ENCODE data around the gene NLGN3. TPM values are rescaled to one million over a fixed set of nuclear protein-coding genes. Genes with fewer than 3 reads are reported as not detected.
"Not testable (repeated sequence)": the region's sequence is repeated elsewhere in the genome, so short reads cannot be mapped to it uniquely, and the experiment has no call there.

NLGN3 gene
- total RNA-seq, 1 donor from 2014 or later = 2.3 TPM

- intact Hi-C loops (cut with micrococcal nuclease) = no loop called here
Observed at GRCh38 chrX:71167031-71167781, 22.6 kb downstream of the NLGN3 start.

GRCh38 chrX:71168134-71168533 is 23.5 kb downstream of the NLGN3 start:
- intact Hi-C loops (cut with micrococcal nuclease) = no loop called here

- intact Hi-C loops (cut with micrococcal nuclease) = no loop called here
Observed at GRCh38 chrX:71169586-71169985, 24.9 kb downstream of the NLGN3 start.

- intact Hi-C loops (cut with micrococcal nuclease) = no loop called here
Observed at GRCh38 chrX:71170660-71171059, 26.0 kb downstream of the NLGN3 start.

GRCh38 chrX:71171110-71171801 is 26.6 kb downstream of the NLGN3 start:
- intact Hi-C loops (cut with micrococcal nuclease) = no loop called here

DNA sequence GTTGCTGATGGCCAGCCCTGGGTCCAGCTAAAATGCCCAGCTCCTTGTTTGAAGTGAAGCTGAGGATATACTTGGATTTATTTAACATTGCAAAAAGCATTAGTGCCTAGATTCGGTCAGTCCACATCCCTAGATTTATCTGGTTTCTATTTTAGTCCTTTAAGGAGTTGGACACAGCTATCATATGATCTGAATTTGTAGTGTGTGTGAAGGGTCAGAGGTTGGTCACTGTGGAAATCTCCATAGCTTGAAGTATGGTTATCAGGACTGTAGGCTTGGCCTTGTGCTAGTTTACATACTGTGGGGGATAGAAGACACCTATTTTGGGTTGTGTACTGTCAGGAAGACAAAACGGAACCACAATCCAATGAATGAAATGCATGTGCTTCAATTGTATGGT is 28.8 kb downstream of the NLGN3 start:
- intact Hi-C loops (cut with micrococcal nuclease) = no loop called here

GRCh38 chrX:71174795-71175194 is 30.2 kb downstream of the NLGN3 start:
- intact Hi-C loops (cut with micrococcal nuclease) = loop anchor here (5.0 kb wide), 1 partner anchor 177 kb away; no protein-coding TSS in a partner anchor

- intact Hi-C loops (cut with micrococcal nuclease) = loop anchor here (5.0 kb wide), 1 partner anchor 178 kb away; no protein-coding TSS in a partner anchor
Observed at GRCh38 chrX:71175531-71175930, 30.9 kb downstream of the NLGN3 start.

GRCh38 chrX:71177327-71177726 is 32.7 kb downstream of the NLGN3 start:
- intact Hi-C loops (cut with micrococcal nuclease) = loop anchor here (5.0 kb wide), 1 partner anchor 180 kb away; no protein-coding TSS in a partner anchor

- intact Hi-C loops (cut with micrococcal nuclease) = loop anchor here (1.0 to 5.0 kb wide), 5 partner anchors 50 to 410 kb away; no protein-coding TSS in a partner anchor
Observed at GRCh38 chrX:71178908-71179307, 34.3 kb downstream of the NLGN3 start.

GRCh38 chrX:71180579-71181265 is 36.1 kb downstream of the NLGN3 start:
- intact Hi-C loops (cut with micrococcal nuclease) = not testable (repeated sequence)

DNA sequence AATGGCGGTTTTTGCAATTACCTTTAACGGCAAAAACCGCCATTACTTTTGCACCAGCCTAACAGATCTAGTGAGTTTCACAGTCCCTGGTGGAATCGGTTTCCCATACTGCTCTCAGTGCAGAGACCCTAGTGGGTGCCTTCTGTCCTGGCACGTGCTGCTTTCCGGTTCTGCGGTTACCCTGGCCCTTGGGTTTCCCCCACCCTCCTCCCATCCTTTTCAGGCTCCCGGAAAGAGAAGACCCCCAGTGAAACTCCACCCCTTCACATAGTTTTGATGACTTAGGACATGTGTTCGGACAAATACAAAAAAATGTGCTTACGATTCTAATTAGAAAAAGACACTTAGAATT is 36.9 kb downstream of the NLGN3 start:
- intact Hi-C loops (cut with micrococcal nuclease) = no loop called here

GRCh38 chrX:71181910-71182799 is 37.5 kb downstream of the NLGN3 start:
- intact Hi-C loops (cut with micrococcal nuclease) = loop anchor here (1.0 to 2.0 kb wide), 8 partner anchors 14 to 728 kb away; partner anchors contain the start of genes IL2RG, NONO, SNX12 and TAF1

DNA sequence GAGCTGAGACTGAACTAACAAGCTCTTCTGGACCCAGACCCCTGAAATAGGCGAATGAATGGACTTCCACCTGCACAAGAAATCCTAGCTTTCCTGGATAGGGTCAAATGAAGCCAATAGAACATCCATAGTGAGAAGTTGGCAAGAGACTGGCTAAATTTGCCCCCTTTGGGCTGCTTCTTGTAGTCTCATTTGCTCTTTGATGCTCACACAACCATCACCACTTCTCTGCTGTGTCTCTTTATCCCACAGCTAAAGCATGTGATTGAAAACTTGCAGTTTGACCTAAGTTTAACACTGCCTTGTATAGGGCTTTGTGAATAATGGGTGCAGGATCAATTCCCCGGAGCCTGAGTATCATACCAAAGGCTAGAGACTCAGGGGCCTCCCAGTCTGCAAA is 38.2 kb downstream of the NLGN3 start:
- intact Hi-C loops (cut with micrococcal nuclease) = loop anchor here (1.0 to 2.0 kb wide), 8 partner anchors 13 to 729 kb away; partner anchors contain the start of genes IL2RG, NONO, SNX12 and TAF1

- intact Hi-C loops (cut with micrococcal nuclease) = loop anchor here (2.0 kb wide), 1 partner anchor 73 kb away; the partner anchor contains the start of gene IL2RG
Observed at GRCh38 chrX:71183341-71183740, 38.7 kb downstream of the NLGN3 start.

DNA sequence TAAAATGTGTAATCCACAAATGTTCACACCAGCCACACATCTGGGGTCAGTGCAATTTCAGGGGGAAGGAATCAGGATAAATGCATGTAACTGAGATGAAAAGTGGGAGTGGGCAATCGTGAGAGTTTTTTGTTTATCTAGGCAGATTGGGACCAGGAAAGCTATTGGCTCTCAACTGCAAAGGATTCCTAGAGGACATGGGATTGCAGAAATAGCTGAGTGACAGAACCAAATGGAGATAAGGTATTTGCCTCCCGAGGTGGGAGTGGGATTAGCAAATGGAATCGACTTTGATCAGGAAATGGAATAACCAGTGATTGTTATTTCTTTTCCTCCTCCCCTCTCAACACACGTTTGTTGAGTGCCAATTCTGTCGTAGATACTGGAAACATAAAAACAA is 39.5 kb downstream of the NLGN3 start:
- intact Hi-C loops (cut with micrococcal nuclease) = no loop called here

DNA sequence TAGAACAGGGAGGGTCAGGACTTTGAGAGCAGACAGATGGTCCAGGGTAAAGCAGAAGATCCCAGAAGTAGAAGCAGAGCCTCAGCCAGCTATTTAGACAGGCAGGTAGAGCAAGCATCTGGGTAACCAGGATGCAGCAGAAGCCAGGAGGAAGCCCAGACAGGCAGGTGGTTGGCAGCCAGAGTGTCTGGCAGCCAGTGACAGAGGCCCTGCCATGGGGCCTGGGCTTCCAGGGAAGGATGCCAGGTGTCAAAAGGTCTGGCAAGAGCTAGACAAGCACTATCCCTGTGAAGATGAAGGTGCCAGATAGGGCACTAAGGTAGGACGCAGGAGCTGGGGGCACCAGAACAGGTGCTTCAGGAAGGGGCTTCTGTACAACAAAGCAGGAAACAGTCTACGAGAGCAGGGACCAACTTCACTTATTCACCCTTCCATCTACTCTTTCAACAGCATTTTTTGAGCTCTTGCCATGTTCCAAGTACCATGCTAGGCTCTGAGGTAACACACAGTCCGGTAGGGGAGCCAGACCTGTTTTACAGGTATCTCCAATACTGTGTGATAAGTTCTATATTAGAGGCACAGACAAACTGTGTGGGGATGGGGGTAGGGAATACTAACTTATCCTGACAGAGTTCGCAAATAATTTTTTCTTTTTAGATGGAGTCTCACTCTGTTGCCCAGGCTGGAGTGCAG is 40.3 kb downstream of the NLGN3 start:
- intact Hi-C loops (cut with micrococcal nuclease) = no loop called here

DNA sequence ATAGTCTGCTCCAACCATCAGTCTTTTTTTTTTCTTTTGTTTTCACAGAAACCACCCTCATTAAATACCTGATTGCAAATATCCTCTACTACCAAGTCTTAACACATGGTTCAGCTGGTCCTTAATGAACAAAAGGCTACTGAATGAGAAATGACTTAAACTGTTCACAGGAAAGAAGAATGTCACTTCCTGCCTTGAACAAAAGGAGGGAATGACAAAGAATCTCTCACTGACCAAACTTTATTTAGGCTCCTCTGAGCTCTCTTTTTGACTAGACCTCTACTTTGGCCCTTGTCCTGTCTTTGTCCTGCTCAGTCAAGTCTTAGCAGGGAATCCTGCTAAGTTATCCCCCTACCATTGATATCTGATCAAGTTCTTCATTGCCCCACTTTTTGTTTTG is 46.6 kb downstream of the NLGN3 start:
- intact Hi-C loops (cut with micrococcal nuclease) = no loop called here

- intact Hi-C loops (cut with micrococcal nuclease) = loop anchor here (1.0 to 5.0 kb wide), 6 partner anchors 14 to 336 kb away; partner anchors contain the start of genes FOXO4, NONO, OGT and TAF1
Observed at GRCh38 chrX:71195964-71196649, 51.5 kb downstream of the NLGN3 start.

Data from T-helper 1 cell treated with Interleukin-12 subunit alpha and Interleukin-12 subunit beta and Interleukin-4 antibody, amounts not matched to agents 30 ng/mL and 1 ng/mL, for 36 hours (primary cell).